Measurements from ENCODE around the gene TIGD4. TPM values are rescaled to one million over a fixed set of nuclear protein-coding genes. Genes with fewer than 3 reads are reported as not detected.

The TIGD4 gene
- total and polyA plus RNA-seq, 2 experiments from 2014 or later: 0.55 to 1.5 TPM

DNA sequence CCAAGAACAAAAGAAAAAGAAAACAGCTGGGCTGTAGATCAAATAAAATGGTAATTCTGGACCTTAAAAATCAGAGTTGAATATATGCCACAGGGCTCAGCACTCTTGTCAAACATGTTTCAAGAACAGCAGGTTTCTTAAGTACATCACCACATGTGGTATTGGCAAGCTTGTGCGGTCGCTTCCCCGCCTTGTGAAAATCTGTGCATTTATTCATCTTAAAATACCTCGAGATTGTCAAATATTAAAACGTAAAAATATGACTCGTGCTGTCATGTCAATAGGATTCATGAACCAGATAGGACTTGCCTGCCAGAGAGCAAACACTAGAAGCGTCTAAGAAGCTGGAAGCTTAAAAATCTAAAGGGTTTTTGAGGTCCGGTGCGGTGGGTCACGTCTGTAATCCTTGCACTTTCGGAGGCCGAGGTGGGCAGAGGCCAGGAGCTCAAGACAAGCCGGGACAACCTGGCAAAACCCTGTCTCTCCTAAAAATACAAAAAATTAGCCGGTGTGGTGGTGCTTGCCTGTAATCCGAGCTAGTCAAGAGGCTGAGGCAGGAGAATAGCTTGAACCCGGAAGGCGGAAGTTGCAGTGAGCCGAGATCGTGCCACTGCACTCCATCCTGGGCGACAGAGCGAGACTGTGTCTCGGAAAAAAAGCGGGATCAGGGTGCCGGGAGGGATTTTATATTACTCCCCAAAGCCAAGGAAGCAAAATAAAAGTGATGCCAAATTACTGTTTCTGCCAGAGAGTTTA lies 59.6 kb downstream of the TIGD4 start:
- H3K9me3 ChIP-seq (ENCODE audit: low read depth): no peaks in the 10 kb centered on the region
- TF ChIP-seq, protein P1, sequence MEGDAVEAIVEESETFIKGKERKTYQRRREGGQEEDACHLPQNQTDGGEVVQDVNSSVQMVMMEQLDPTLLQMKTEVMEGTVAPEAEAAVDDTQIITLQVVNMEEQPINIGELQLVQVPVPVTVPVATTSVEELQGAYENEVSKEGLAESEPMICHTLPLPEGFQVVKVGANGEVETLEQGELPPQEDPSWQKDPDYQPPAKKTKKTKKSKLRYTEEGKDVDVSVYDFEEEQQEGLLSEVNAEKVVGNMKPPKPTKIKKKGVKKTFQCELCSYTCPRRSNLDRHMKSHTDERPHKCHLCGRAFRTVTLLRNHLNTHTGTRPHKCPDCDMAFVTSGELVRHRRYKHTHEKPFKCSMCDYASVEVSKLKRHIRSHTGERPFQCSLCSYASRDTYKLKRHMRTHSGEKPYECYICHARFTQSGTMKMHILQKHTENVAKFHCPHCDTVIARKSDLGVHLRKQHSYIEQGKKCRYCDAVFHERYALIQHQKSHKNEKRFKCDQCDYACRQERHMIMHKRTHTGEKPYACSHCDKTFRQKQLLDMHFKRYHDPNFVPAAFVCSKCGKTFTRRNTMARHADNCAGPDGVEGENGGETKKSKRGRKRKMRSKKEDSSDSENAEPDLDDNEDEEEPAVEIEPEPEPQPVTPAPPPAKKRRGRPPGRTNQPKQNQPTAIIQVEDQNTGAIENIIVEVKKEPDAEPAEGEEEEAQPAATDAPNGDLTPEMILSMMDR (IDR thresholded peaks at IDR 0.05; ENCODE audit: low read depth, low read length): no peak
- H3K27ac ChIP-seq: no peak overlapping the region
- H3K27me3 ChIP-seq: no peaks in the 10 kb centered on the region
- H3K4me1 ChIP-seq (ENCODE audit: low read depth): no peaks in the 10 kb centered on the region
- no peak for DNase-seq (ENCODE audit: low read depth in 1 of 2, low spot score in 1 of 2)
- no peaks in the 10 kb centered on the region for H3K36me3 ChIP-seq
- H3K4me3 ChIP-seq: no peak overlapping the region

Other genes starting within 250 kb of the TIGD4 start
- 30.1 and 67.7 TPM in 2 replicates for gene FBXW7, start 243.6 kb downstream of the TIGD4 start, total RNA-seq
- gene FBXW7, start 243.6 kb downstream of the TIGD4 start, polyA plus RNA-seq: 18.5 and 19.7 TPM in 2 replicates
- gene TMEM154, start 99.7 kb downstream of the TIGD4 start, total RNA-seq: 0.12 and 0.67 TPM in 2 replicates
- gene TMEM154, start 99.7 kb downstream of the TIGD4 start, polyA plus RNA-seq: 0.21 and 1.0 TPM in 2 replicates
- 19.3 and 20.3 TPM in 2 replicates for gene ARFIP1, start 224 bp upstream of the TIGD4 start, total RNA-seq
- 26.9 and 32.7 TPM in 2 replicates for gene ARFIP1, start 224 bp upstream of the TIGD4 start, polyA plus RNA-seq
- gene FHDC1, start 156.6 kb upstream of the TIGD4 start, total RNA-seq: 0.18 and 0.25 TPM in 2 replicates
- gene FHDC1, start 156.6 kb upstream of the TIGD4 start, polyA plus RNA-seq: 0.04 TPM in 1 of 2 replicates, not detected in the other

Data from cardiac muscle cell (in vitro differentiated cells and primary cell).